Suppressor macrophage treated with lipopolysaccharide for 1 hour (primary cell): ENCODE results near the gene SARNP.

ENCODE experiments used
- DNase-seq, 3 donors: peaks; one replicate each; pipeline ENCODE4 v3.0.0-alpha.2; 2020 to 2022

Gene SARNP

GRCh38 chr12:55839345-55840140 is 22.0 kb upstream of the SARNP start:
- DNase-seq: peak in 1 of 3 donors; percentile 38

- peak in 1 of 3 donors; percentile 29 for DNase-seq
Observed at GRCh38 chr12:55838361-55838760, 20.8 kb upstream of the SARNP start.

GRCh38 chr12:55834400-55834799 is 16.9 kb upstream of the SARNP start:
- DNase-seq: peak in 2 of 3 donors; percentile 31 to 56

GRCh38 chr12:55833056-55833455 is 15.5 kb upstream of the SARNP start:
- DNase-seq: peak in 1 of 3 donors; percentile 34

- DNase-seq: peak in 2 of 3 donors; percentile 27 to 45
Observed at GRCh38 chr12:55831447-55831815, 13.9 kb upstream of the SARNP start.

GRCh38 chr12:55830601-55831446 is 13.3 kb upstream of the SARNP start:
- DNase-seq: peak; percentile 45 to 67 (median 48)

GRCh38 chr12:55829967-55830600 is 12.6 kb upstream of the SARNP start:
- DNase-seq: no peak

- DNase-seq: no peak
Observed at GRCh38 chr12:55828357-55828756, 10.8 kb upstream of the SARNP start.

GRCh38 chr12:55827806-55828205 is 10.3 kb upstream of the SARNP start:
- no peak for DNase-seq

- DNase-seq: no peak
Observed at GRCh38 chr12:55824726-55825125, 7.2 kb upstream of the SARNP start.

GRCh38 chr12:55823419-55823818 is 5.9 kb upstream of the SARNP start:
- no peak for DNase-seq

- DNase-seq: no peak
Observed at GRCh38 chr12:55822228-55822627, 4.7 kb upstream of the SARNP start.

GRCh38 chr12:55820679-55821078 is 3.2 kb upstream of the SARNP start:
- DNase-seq: peak; percentile 49 to 53 (median 51)

- no peak for DNase-seq
Observed at GRCh38 chr12:55818886-55819285, 1.4 kb upstream of the SARNP start.

GRCh38 chr12:55818140-55818728 is 710 bp upstream of the SARNP start:
- DNase-seq: peak in 2 of 3 donors; percentile 70 to 85

- peak; percentile 44 to 53 (median 44) for DNase-seq
Observed at GRCh38 chr12:55816881-55817344, 611 bp downstream of the SARNP start.

GRCh38 chr12:55815473-55815872 is 2.1 kb downstream of the SARNP start:
- no peak for DNase-seq

- DNase-seq: no peak
Observed at GRCh38 chr12:55814257-55814656, 3.3 kb downstream of the SARNP start.

GRCh38 chr12:55812088-55812487 is 5.4 kb downstream of the SARNP start:
- DNase-seq: no peak

- DNase-seq: no peak
Observed at GRCh38 chr12:55809274-55809673, 8.2 kb downstream of the SARNP start.

- no peak for DNase-seq
Observed at GRCh38 chr12:55806982-55807381, 10.5 kb downstream of the SARNP start.

GRCh38 chr12:55797550-55797949 is 20.0 kb downstream of the SARNP start:
- DNase-seq: no peak

- DNase-seq: peak; percentile 55 to 63 (median 58)
Observed at GRCh38 chr12:55797068-55797467, 20.5 kb downstream of the SARNP start.
